AG10803 (cell line): ENCODE data around the gene PAM16.

Experiments
- DNase-seq: peaks from one replicate; pipeline ENCODE4 v3.0.0; 2010; ENCODE audit warnings: low read depth
- H3K4me3 ChIP-seq: 2 replicates; pipeline ENCODE4 v1.5.1; 2011; ENCODE audit warnings: mild to moderate bottlenecking, low read length, control low read depth
- TF ChIP-seq, protein P1 (sequence below): conservative IDR thresholded peaks from 2 replicates; pipeline ENCODE4 v1.5.1; 2011; ENCODE audit warnings: mild to moderate bottlenecking, low read length, control low read depth, inconsistent platforms

The PAM16 gene

GRCh38 chr16:4366016-4366415, 14.9 kb upstream of the PAM16 start:
- no peak overlapping the region for H3K4me3 ChIP-seq
- TF ChIP-seq, protein P1, sequence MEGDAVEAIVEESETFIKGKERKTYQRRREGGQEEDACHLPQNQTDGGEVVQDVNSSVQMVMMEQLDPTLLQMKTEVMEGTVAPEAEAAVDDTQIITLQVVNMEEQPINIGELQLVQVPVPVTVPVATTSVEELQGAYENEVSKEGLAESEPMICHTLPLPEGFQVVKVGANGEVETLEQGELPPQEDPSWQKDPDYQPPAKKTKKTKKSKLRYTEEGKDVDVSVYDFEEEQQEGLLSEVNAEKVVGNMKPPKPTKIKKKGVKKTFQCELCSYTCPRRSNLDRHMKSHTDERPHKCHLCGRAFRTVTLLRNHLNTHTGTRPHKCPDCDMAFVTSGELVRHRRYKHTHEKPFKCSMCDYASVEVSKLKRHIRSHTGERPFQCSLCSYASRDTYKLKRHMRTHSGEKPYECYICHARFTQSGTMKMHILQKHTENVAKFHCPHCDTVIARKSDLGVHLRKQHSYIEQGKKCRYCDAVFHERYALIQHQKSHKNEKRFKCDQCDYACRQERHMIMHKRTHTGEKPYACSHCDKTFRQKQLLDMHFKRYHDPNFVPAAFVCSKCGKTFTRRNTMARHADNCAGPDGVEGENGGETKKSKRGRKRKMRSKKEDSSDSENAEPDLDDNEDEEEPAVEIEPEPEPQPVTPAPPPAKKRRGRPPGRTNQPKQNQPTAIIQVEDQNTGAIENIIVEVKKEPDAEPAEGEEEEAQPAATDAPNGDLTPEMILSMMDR: no peak
- no peak for DNase-seq

- TF ChIP-seq, protein P1: no peak
- DNase-seq: no peak
- no peak overlapping the region for H3K4me3 ChIP-seq
Measured at GRCh38 chr16:4365615-4366014, 14.5 kb upstream of the PAM16 start.

DNA sequence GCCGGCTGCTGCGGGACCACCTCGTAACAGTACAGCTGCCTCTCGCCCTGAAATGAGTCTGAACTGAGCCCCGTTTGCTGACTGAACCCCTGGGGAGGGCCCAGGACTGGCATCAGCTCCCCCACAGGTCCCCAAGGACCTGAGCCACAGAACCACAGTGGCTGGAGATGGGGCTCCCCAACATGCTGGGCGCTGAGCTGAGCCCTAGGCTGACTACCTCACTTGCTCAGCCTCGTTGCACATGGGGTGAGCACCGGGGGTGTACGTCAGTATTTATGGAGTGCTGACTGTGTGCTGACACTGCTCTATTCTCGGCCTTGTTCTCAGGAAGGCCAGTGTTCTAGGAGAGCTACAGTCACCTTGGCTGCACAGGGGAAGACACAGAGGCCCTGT, 13.9 kb upstream of the PAM16 start:
- TF ChIP-seq, protein P1: no peak
- no peak overlapping the region for H3K4me3 ChIP-seq

GRCh38 chr16:4364196-4365013, 13.3 kb upstream of the PAM16 start:
- no peak overlapping the region for H3K4me3 ChIP-seq
- DNase-seq: no peak
- TF ChIP-seq, protein P1: no peak

More for the DNA sequence above, 13.9 kb upstream of the PAM16 start:
- DNase-seq: no peak

GRCh38 chr16:4362476-4363135, 11.5 kb upstream of the PAM16 start:
- TF ChIP-seq, protein P1: no peak
- no peak overlapping the region for H3K4me3 ChIP-seq
- DNase-seq: no peak

DNA sequence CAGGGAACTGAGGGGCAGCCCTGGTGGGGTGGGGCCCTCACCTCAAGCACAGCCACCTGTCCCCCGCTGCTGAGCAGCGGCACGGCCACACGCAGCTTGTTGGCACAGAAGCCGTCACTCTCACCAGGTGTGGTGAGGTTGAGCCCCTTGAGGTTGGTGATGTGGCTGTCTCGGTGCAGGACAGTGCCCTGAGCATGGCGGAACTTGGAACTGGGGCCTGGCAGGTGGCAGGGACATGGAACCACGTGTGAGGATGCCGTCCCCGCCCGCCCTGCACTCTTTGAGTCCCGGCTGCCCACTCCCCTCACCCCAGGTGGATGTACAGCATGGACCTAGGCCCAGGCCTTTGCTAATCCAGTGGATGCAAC, 10.8 kb upstream of the PAM16 start:
- TF ChIP-seq, protein P1: no peak
- no peak overlapping the region for H3K4me3 ChIP-seq
- DNase-seq: no peak
